ENCODE data around the gene CDX4. TPM values are rescaled to one million over a fixed set of nuclear protein-coding genes. Genes with fewer than 3 reads are reported as not detected.

Gene CDX4, protein sequence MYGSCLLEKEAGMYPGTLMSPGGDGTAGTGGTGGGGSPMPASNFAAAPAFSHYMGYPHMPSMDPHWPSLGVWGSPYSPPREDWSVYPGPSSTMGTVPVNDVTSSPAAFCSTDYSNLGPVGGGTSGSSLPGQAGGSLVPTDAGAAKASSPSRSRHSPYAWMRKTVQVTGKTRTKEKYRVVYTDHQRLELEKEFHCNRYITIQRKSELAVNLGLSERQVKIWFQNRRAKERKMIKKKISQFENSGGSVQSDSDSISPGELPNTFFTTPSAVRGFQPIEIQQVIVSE
- polyA plus RNA-seq: not detected

- H3K4me3 ChIP-seq (ENCODE audit: low read depth in 1 of 2, low read length in 2 of 2): no peak within 1 kb of the TSS
- no peak within 1 kb of the TSS for H3K27ac ChIP-seq (ENCODE audit: low read depth in 2 of 2, low read length in 1 of 2)
- H3K4me1 ChIP-seq (ENCODE audit: control insufficient read depth in 2 of 2, insufficient read depth in 2 of 2, low read length in 1 of 2): no peaks in the 10 kb centered on the region
- H3K36me3 ChIP-seq (ENCODE audit: control insufficient read depth in 2 of 2, insufficient read depth in 2 of 2, low read length in 1 of 2): no peaks in the 10 kb centered on the region
- 39% methylated on average over 7 of the region's 7 CpGs for WGBS, 2 donors
- H3K27me3 ChIP-seq (ENCODE audit: control insufficient read depth in 1 of 2, insufficient read depth in 2 of 2, low read length in 2 of 2): peaks cover 0 to 9% of the 10 kb centered on the region in 2 donors
- H3K9me3 ChIP-seq (ENCODE audit: control insufficient read depth in 2 of 2, insufficient read depth in 1 of 2, low read depth in 1 of 2, low read length in 1 of 2): peaks cover 3% of the 10 kb centered on the region in 2 donors
Observed at GRCh38 chrX:73446831-73447230, at the start of gene CDX4. TSS of gene CDX4 (plus strand) at chrX:73447053. CDS start at chrX:73447254, 201 bp downstream.

GRCh38 chrX:73398185-73398914 lies 48.5 kb upstream of the CDX4 start:
- no peaks in the 10 kb centered on the region for H3K36me3 ChIP-seq (ENCODE audit: control insufficient read depth in 2 of 2, insufficient read depth in 2 of 2, low read length in 1 of 2)
- H3K4me3 ChIP-seq (ENCODE audit: low read depth in 1 of 2, low read length in 2 of 2): no peak overlapping the region
- WGBS, 2 donors: 27 to 47% methylated on average over 2 of the region's 2 CpGs
- H3K9me3 ChIP-seq (ENCODE audit: control insufficient read depth in 2 of 2, insufficient read depth in 1 of 2, low read depth in 1 of 2, low read length in 1 of 2): peaks cover 0 to 3% of the 10 kb centered on the region in 2 donors
- H3K4me1 ChIP-seq (ENCODE audit: control insufficient read depth in 2 of 2, insufficient read depth in 2 of 2, low read length in 1 of 2): no peaks in the 10 kb centered on the region
- H3K27me3 ChIP-seq (ENCODE audit: control insufficient read depth in 1 of 2, insufficient read depth in 2 of 2, low read length in 2 of 2): no peaks in the 10 kb centered on the region
- H3K27ac ChIP-seq (ENCODE audit: low read depth in 2 of 2, low read length in 1 of 2): no peak overlapping the region

DNA sequence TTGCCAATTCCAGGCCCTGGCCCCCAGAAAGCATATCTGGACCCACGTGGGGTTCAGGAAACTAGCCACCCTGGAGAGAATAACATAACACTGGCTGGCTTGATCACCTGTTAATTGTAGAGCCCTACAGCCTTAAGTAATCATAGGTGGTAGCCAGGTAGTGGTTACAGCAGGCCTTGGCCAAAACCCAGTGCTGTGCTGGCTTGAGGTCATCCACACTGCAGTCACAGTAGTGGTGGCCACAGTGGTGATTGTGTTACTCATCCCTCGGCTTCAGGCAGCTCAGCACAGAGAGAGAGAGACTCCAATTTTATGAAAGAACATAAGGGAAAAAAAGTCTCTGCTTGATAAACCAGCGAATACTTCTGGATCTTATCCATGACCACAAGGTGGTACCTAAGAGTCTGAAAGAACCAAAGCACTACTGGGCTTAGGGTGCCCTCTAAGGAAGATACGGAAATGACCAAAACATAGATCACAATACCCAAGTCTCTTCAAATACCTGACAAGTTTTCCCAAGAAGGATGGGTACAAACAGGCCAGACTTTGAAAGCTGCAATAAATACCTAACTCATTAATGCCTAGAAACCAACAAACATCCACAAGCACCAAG lies 46.6 kb upstream of the CDX4 start:
- 57 to 75% methylated on average over 4 of the region's 4 CpGs for WGBS, 2 donors
- no peaks in the 10 kb centered on the region for H3K27me3 ChIP-seq (ENCODE audit: control insufficient read depth in 1 of 2, insufficient read depth in 2 of 2, low read length in 2 of 2)
- peaks cover 0 to 3% of the 10 kb centered on the region in 2 donors for H3K9me3 ChIP-seq (ENCODE audit: control insufficient read depth in 2 of 2, insufficient read depth in 1 of 2, low read depth in 1 of 2, low read length in 1 of 2)
- H3K27ac ChIP-seq (ENCODE audit: low read depth in 2 of 2, low read length in 1 of 2): no peak overlapping the region
- H3K4me1 ChIP-seq (ENCODE audit: control insufficient read depth in 2 of 2, insufficient read depth in 2 of 2, low read length in 1 of 2): no peaks in the 10 kb centered on the region
- H3K4me3 ChIP-seq (ENCODE audit: low read depth in 1 of 2, low read length in 2 of 2): no peak overlapping the region
- H3K36me3 ChIP-seq (ENCODE audit: control insufficient read depth in 2 of 2, insufficient read depth in 2 of 2, low read length in 1 of 2): no peaks in the 10 kb centered on the region

DNA sequence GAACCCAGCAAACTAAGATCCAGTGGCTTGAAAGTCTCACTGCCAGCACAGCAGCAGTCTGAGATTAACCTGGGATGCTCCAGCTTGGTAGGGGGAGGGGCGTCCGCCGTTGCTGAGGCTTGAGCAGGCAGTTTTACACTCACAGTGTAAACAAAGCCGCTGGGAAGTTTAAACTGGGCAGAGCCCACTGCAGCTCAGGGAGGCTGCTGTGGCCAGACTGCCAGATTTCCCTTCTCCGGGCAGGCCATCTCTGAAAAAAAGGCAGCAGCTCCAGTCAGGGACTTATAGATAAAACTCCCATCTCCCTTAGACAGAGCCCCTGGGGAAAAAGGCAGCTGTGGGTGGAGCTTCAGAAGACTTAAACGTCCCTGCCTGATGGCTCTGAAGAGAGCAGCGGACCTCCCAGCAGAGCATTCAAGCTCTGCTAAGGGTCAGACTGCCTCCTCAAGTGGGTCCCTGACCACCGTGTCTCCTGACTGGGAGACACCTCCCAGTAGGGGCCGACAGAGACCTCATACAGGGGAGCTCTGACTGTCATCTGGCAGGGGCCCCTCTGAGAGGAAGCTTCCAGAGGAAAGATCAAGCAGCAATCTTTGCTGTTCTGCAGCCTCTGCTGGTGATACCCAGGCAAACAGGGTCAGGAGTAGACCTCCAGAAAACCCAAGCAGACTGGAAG lies 45.1 kb upstream of the CDX4 start:
- Histone ChIP-seq H3K4me1 (ENCODE audit: control insufficient read depth in 2 of 2, insufficient read depth in 2 of 2, low read length in 1 of 2) (no peaks in the 10 kb centered on the region), H3K36me3 (ENCODE audit: control insufficient read depth in 2 of 2, insufficient read depth in 2 of 2, low read length in 1 of 2) (no peaks in the 10 kb centered on the region), H3K4me3 (ENCODE audit: low read depth in 1 of 2, low read length in 2 of 2) (no peak overlapping the region), H3K9me3 (ENCODE audit: control insufficient read depth in 2 of 2, insufficient read depth in 1 of 2, low read depth in 1 of 2, low read length in 1 of 2) (peaks cover 0 to 3% of the 10 kb centered on the region in 2 donors), H3K27ac (ENCODE audit: low read depth in 2 of 2, low read length in 1 of 2) (no peak overlapping the region), H3K27me3 (ENCODE audit: control insufficient read depth in 1 of 2, insufficient read depth in 2 of 2, low read length in 2 of 2) (no peaks in the 10 kb centered on the region)
- 12 to 26% methylated on average over 9 of the region's 9 CpGs for WGBS, 2 donors

DNA sequence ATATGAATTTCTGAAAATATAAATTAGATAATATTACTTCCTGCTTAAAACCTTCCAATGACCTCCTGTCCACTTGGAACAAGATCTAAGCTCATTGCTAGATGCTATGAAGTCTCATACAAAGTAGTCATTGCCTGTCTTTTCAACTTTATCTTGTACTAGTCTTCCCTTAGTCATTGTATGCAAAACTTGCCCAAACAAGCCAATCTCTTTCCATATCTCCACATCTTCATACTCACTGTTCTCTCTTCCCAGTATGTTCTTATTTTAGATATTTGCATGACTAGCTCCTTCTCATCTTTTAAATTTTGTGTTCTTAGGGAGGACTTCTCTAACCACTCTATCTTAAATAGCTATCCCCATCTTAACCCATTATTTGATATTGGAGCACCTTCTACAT lies 33.9 kb upstream of the CDX4 start:
- Histone ChIP-seq H3K4me1 (ENCODE audit: control insufficient read depth in 2 of 2, insufficient read depth in 2 of 2, low read length in 1 of 2) (no peaks in the 10 kb centered on the region), H3K36me3 (ENCODE audit: control insufficient read depth in 2 of 2, insufficient read depth in 2 of 2, low read length in 1 of 2) (no peaks in the 10 kb centered on the region), H3K9me3 (ENCODE audit: control insufficient read depth in 2 of 2, insufficient read depth in 1 of 2, low read depth in 1 of 2, low read length in 1 of 2) (peaks cover 0 to 2% of the 10 kb centered on the region in 2 donors), H3K27ac (ENCODE audit: low read depth in 2 of 2, low read length in 1 of 2) (no peak overlapping the region), H3K27me3 (ENCODE audit: control insufficient read depth in 1 of 2, insufficient read depth in 2 of 2, low read length in 2 of 2) (no peaks in the 10 kb centered on the region), H3K4me3 (ENCODE audit: low read depth in 1 of 2, low read length in 2 of 2) (no peak overlapping the region)

GRCh38 chrX:73447311-73447794 lies 500 bp downstream of the CDX4 start:
- 22 to 39% methylated on average over 29 to 34 of the region's 34 CpGs for WGBS, 2 donors
- no peak overlapping the region for H3K4me3 ChIP-seq (ENCODE audit: low read depth in 1 of 2, low read length in 2 of 2)
- H3K27ac ChIP-seq (ENCODE audit: low read depth in 2 of 2, low read length in 1 of 2): no peak overlapping the region
- H3K36me3 ChIP-seq (ENCODE audit: control insufficient read depth in 2 of 2, insufficient read depth in 2 of 2, low read length in 1 of 2): no peaks in the 10 kb centered on the region
- peaks cover 0 to 9% of the 10 kb centered on the region in 2 donors for H3K27me3 ChIP-seq (ENCODE audit: control insufficient read depth in 1 of 2, insufficient read depth in 2 of 2, low read length in 2 of 2)
- H3K9me3 ChIP-seq (ENCODE audit: control insufficient read depth in 2 of 2, insufficient read depth in 1 of 2, low read depth in 1 of 2, low read length in 1 of 2): peaks cover 3% of the 10 kb centered on the region in 2 donors
- H3K4me1 ChIP-seq (ENCODE audit: control insufficient read depth in 2 of 2, insufficient read depth in 2 of 2, low read length in 1 of 2): no peaks in the 10 kb centered on the region

DNA sequence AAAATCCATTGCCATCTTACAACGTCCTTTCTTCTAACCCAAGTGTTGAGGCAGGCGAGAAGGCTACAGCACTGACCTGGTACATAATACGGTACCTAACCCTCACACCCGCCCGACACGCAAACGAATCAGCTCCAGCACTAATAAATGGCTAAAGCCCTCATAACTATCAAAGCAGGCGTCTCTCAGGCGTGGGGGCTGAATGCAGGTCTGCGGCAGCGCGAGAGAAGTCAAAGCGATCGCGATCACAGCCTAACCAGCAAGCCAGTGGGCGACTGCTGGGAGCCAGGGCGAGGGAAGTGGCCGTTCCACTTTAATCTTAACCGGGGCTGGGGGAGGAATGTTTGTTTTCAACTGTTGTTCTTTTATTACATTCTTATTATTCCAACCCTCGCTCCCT lies 1.5 kb downstream of the CDX4 start:
- 8 to 27% methylated on average over 20 of the region's 20 CpGs for WGBS, 2 donors
- Histone ChIP-seq H3K9me3 (ENCODE audit: control insufficient read depth in 2 of 2, insufficient read depth in 1 of 2, low read depth in 1 of 2, low read length in 1 of 2) (peaks cover 3% of the 10 kb centered on the region in 2 donors), H3K4me3 (ENCODE audit: low read depth in 1 of 2, low read length in 2 of 2) (no peak overlapping the region), H3K4me1 (ENCODE audit: control insufficient read depth in 2 of 2, insufficient read depth in 2 of 2, low read length in 1 of 2) (no peaks in the 10 kb centered on the region), H3K27ac (ENCODE audit: low read depth in 2 of 2, low read length in 1 of 2) (no peak overlapping the region), H3K27me3 (ENCODE audit: control insufficient read depth in 1 of 2, insufficient read depth in 2 of 2, low read length in 2 of 2) (peaks cover 0 to 9% of the 10 kb centered on the region in 2 donors), H3K36me3 (ENCODE audit: control insufficient read depth in 2 of 2, insufficient read depth in 2 of 2, low read length in 1 of 2) (no peaks in the 10 kb centered on the region)

DNA sequence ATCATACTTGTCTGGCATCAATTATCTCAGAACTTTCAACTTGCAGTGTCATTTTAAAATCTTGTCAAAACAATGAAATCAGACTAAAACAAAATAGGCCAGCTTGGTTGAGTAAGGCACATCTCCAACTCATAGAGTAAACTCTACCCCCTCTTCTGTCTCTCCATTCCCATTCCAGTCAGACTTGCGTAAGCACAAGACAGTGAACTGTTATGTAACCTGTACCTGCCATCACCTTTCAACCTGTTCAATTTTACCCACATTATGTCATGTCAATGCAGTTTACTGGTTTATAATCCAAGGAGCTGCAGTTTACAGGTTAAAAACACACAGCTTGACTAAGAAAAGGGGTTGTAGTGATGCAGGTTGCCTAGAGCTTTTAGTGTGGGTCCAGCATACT lies 8.3 kb downstream of the CDX4 start:
- H3K9me3 ChIP-seq (ENCODE audit: control insufficient read depth in 2 of 2, insufficient read depth in 1 of 2, low read depth in 1 of 2, low read length in 1 of 2): no peaks in the 10 kb centered on the region
- no peak overlapping the region for H3K4me3 ChIP-seq (ENCODE audit: low read depth in 1 of 2, low read length in 2 of 2)
- WGBS, 2 donors: 0% methylated on average over 1 of the region's 1 CpG

DNA sequence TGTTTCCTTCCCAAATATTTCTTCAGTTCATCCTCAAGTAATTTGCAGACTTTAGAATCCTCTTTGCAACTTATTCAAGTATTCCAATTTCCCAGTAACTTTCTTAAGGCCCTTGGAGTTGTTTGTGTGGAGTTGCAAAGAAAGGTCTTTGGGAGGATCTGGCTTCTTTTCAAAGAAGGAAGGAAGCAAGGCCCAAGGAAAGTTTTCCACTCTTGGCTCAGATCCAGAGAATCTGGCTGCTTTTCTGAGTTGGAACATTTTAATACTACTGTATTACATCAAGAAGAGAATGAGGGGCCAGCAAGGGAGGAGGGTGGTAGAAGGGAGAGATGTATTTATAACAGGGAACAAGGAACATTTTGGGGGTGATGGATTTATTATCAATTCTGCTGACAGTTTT lies 10.5 kb downstream of the CDX4 start:
- no peaks in the 10 kb centered on the region for H3K9me3 ChIP-seq (ENCODE audit: control insufficient read depth in 2 of 2, insufficient read depth in 1 of 2, low read depth in 1 of 2, low read length in 1 of 2)
- H3K27ac ChIP-seq (ENCODE audit: low read depth in 2 of 2, low read length in 1 of 2): no peak overlapping the region
- no peaks in the 10 kb centered on the region for H3K4me1 ChIP-seq (ENCODE audit: control insufficient read depth in 2 of 2, insufficient read depth in 2 of 2, low read length in 1 of 2)
- no peak overlapping the region for H3K4me3 ChIP-seq (ENCODE audit: low read depth in 1 of 2, low read length in 2 of 2)
- peaks cover 0 to 5% of the 10 kb centered on the region in 2 donors for H3K27me3 ChIP-seq (ENCODE audit: control insufficient read depth in 1 of 2, insufficient read depth in 2 of 2, low read length in 2 of 2)
- H3K36me3 ChIP-seq (ENCODE audit: control insufficient read depth in 2 of 2, insufficient read depth in 2 of 2, low read length in 1 of 2): no peaks in the 10 kb centered on the region

More for the DNA sequence above, 8.3 kb downstream of the CDX4 start:
- peaks cover 0 to 11% of the 10 kb centered on the region in 2 donors for H3K27me3 ChIP-seq (ENCODE audit: control insufficient read depth in 1 of 2, insufficient read depth in 2 of 2, low read length in 2 of 2)
- no peaks in the 10 kb centered on the region for H3K36me3 ChIP-seq (ENCODE audit: control insufficient read depth in 2 of 2, insufficient read depth in 2 of 2, low read length in 1 of 2)
- no peak overlapping the region for H3K27ac ChIP-seq (ENCODE audit: low read depth in 2 of 2, low read length in 1 of 2)
- H3K4me1 ChIP-seq (ENCODE audit: control insufficient read depth in 2 of 2, insufficient read depth in 2 of 2, low read length in 1 of 2): no peaks in the 10 kb centered on the region

All from esophagus (tissue), 2 donors.